Fibroblast of gingiva (primary cell): ENCODE data around the gene SAMD8.
"Not testable (repeated sequence)": the region's sequence is repeated elsewhere in the genome, so short reads cannot be mapped to it uniquely, and the experiment has no call there.

ENCODE experiments used
- DNase-seq: peaks from one replicate; pipeline ENCODE4 v3.0.0-alpha.2; 2011; ENCODE audit warnings: low read depth

SAMD8 gene

DNA sequence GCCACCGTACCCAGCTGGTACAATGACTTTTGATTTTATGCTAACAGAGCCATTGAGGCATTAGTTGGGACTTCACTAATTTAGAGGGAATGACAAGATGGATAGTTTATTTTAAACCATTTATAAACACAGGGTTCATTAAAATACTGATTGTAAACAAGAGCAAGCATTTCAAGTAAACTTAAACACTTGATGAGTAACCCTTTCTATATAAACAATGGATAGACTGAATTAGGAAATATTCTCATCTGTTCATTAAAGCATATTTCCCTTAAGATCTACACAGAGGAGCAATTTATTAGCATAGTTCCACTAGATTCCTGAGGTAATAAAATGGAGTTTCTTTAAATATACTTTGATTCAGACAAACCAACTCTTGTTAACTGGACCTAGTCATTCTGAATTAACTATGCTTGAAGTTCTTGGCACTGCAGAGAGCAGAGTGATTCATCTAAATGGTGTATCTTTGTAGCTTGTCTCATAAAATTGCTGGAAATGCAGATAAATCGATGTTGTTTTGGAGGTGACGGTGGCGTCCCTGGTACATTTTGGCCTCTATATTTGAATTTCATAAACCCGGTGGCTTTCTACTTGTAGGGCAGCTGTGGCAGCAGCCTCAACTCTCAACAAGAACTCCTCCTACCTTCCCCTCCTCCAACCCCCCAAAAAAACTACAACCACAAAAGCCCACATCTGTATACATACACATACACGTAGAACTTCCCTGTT, 83.7 kb downstream of the SAMD8 start:
- peak; percentile 60 for DNase-seq

DNA sequence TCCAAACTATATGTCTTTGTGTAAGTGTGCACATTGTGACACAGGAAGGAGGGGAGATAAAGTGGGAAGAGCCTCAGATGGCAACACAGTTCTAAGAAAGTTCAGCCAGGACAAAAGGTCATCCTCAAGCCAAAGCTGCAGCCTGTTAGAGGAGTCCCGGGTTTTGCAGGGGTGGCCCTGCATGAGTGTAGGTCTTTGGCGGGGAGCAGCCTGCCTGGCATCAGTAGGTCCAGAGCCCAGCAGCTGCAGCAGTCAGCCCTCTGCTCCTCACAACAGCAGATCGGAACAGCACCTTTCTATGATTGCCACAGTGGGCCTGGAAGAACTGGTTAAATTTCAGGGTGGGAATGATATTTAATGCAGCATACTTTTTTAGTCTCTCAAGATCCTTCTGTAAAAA, 85.6 kb downstream of the SAMD8 start:
- no peak for DNase-seq

DNA sequence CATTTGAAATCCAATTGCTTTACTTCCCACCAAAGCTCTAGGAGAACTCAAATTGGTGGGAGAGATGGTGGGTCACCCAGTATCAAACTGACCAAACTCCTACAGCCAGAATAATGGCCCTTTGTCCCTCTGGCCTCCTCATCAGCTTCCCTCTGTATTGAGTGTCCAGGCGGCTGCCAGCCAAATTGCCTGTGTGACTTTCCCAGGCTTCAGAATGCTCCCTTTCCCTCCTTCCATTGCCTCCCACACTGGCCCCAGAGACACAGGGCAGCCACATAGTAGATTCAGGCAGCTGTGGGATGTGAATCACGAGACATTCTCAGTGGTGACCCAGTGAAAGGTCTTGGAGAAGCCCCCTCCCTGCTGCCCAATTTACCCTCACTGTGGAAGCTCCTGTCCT, 86.5 kb downstream of the SAMD8 start:
- DNase-seq: no peak

DNA sequence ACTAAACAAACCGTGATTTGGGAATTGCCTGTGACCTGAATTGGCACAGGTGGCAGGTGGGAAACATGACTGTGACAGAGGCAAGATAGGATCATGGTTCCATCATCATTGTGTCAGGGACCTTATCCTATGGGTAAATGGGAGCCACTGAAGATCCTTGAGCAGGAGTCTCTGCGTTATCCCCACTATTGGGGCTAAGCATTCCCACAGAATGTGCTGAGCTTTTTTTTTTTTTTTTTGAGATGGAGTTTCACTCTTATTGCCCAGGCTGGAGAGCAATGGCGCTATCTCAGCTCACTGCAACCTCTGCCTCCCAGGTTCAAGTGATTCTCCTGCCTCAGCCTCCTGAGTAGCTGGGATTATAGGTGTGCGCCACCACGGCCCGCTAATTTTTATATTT, 88.5 kb downstream of the SAMD8 start:
- DNase-seq: not testable (repeated sequence)

DNA sequence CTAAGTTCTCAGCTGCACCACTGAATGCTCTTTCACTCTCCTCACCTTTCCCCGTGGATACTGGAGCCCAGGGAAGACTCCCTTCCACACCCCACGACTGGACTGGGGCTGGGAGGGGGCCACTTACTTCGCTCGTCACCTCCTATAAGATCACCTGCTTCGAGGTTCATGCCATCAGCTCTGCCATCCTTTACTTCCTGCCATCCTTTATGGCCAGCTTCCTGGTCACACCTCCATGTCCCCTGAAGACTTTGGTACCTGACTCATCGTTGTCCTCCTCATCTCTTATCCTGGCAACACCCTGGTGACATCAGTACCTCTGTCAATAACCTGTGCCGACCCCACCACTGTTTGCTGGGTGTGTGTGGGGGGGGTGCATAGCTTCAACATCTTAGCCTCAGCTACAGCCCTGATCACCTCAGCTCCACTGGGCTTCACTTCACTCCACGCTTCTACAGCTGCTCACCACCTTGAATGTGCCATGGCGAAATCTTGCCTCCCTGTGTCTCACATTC, 90.4 kb downstream of the SAMD8 start:
- no peak for DNase-seq

GRCh38 chr10:75202321-75203045, 91.0 kb downstream of the SAMD8 start:
- DNase-seq: peak; percentile 51

DNA sequence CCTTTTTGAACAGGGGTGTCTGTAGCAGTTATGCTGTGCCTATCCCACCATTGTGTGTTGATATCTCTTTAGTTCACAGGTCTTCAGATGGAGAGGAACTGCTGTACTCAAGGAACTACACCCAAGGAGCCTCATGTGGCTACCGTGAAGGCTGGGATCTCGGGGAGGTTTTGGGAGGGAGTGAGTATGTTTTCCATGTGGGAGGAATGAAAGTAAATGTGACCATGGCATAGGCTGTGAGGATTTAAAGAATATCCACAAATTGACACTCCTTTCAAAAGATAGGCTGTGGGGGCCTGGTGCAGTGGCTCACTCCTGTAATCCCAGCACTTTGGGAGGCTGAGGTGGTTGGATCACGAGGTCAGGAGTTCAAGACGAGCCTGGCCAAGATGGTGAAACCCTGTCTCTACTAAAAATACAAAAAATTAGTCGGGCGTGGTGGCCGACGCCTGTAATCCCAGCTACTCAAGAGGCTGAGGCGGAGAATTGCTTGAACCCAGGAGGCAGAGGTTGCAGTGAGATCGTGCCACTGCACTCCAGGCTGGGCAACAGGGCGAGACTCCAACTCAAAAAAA, 91.7 kb downstream of the SAMD8 start:
- DNase-seq: not testable (repeated sequence)

DNA sequence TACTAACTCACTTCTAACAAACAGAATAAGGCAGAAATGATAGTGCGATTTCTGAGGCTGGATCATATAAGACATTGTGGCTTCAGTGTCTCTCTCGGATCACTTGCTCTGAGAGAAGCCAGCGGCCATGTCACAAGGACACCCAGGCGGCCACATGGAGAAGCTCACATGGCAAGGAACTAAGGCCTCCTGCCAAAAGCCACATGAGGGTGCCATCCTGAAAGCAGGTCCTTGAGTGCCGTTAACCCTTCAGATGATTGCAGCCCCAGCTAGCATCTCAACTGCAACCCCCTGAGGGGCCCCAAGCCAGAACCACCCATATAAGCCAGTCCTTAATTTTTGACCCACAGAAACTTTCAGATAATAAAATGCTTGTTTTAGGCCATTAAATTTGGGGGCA, 92.3 kb downstream of the SAMD8 start:
- no peak for DNase-seq

DNA sequence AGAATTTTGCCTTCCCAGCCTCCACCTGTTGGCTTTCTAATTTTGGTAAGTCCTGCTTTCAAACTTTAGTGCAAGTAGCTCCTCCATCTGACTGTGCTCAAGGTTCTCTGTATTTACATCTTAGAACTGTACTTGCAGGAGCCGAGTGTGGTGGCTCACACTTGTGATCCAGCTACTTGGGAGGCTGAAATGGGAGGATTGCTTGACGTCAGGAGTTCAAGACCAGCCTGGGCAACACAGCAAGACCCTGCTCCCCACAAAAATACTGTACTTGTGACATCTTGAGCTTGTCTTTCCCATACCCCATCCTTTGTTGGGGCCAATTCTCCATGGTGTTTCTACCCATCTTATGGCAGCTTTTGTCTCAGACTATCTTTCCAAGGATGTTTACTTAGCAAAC, 94.5 kb downstream of the SAMD8 start:
- no peak for DNase-seq

GRCh38 chr10:75206638-75207037, 95.2 kb downstream of the SAMD8 start:
- DNase-seq: not testable (repeated sequence)

- no peak for DNase-seq
Observed at GRCh38 chr10:75207079-75207856, 95.8 kb downstream of the SAMD8 start.

- no peak for DNase-seq
Observed at GRCh38 chr10:75207857-75208144, 96.3 kb downstream of the SAMD8 start.

GRCh38 chr10:75208181-75208580, 96.7 kb downstream of the SAMD8 start:
- DNase-seq: peak; percentile 51

DNA sequence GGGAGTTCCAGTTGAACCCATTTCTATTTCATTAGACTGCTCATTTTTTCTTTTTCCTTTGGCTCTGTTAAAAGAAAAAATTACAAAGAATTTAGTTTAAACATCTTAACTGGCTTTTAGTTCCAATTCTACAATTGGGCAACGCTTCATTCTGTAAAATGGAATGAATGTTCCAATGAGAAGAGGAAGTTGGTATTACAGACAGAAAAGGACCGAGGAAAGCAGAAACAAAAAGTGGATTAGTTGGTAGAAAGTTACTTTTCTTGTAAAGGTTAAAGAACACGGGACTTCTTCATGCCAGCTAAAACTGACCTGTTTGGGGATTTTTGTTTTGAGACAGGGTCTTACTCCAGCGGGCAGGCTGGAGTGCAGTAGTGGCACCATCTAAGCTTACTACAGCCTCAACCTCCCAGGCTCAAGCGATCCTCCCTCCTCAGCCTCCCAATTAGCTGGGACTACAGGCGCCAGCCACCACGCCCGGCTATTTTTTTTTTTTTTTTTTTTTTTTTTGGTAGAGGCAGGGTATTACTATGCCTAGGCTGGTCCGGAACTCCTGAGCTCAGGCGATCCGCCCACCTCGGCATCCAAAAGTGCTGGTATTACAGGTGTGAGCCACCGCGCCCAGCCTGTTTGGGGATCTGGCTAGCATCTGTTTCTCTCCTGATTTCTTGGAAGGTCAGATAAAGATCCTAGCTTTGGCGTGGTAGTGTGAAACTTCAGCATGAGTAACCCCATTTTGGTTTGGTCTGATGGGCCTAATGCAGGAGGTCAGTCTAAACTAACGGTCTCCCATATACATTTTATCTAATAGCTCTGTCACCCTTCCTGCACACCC, 97.8 kb downstream of the SAMD8 start:
- no peak for DNase-seq

DNA sequence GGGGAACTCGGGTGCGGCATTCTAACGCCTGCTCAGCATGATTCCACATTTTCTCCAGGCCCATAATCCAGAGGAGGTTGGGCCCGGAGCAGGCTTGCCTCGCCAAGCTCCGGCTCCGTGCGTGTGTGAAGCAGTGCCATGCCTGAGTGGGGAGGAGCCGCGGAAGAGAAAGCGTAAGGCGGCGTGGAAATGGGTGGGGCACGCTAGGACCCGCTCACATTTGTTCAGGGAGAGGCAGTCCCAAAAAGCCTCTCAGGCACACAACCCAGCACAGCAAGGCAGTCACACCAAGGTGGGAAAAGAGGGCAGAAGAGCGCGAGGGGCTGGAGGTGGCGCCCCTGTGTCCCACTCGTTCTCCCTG, 98.4 kb downstream of the SAMD8 start:
- DNase-seq: peak; percentile 87

DNA sequence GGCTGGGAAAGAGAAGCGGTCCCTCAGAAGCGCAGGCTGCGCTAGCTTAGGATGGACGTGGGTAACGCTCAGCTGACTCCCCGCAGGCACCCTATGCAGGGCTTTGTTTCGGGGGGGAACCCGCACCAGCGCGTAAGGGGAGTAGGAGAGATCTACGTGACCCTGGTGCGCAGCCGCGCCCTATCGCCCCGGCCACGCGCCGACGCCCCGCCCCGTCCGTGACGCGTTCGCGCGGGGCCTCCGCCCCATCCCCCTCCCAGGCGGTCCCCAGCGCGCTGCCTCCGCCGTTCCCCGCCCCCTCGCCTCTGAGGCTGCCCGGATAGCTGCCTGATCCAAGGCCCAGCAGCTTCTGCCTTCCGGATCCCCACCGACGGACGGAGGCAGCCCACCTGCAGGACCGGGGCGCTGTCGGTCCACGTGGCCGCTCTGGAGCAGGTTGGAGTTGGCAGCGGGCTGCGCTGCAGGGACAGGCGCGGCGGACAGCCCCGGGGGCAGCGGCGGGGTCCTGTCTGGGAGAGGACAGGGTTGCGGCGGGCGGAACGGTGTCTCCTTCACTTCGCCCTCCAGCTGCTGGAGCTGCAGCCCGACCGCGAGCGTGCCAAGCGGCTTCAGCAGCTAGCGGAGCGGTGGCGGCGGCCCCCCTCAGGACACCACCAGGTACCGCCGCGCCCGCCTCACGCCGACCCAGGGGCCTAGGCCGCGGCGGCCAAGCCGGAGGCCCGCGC, 99.0 kb downstream of the SAMD8 start, which contains the start of gene VDAC2:
Gene VDAC2, plus strand, starts transcription at position 515 of the 725 bp plus-strand sequence. CDS start 363 bp downstream, outside the sequence.
- peak; percentile 90 for DNase-seq

- DNase-seq: peak; percentile 60
Observed at GRCh38 chr10:75211007-75211691, 99.7 kb downstream of the SAMD8 start.

DNA sequence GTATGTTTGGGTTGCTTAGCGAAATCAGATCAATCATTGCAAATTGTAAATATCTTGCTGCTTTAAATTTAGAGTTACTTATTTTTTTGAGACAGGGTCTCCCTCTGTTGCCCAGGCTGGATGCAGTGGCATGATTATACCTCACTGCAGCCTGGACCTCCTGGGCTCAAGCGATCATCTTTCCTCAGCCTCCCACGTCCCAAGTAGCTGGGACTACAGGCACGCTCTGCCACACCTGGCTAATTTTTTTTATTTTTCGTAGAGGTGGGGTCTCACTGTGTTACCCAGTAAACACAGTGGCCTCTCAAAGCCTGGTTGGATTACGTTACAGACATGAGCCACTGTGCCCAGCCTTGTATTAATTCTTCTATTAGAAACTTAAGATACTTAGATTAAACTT, 100.9 kb downstream of the SAMD8 start:
- no peak for DNase-seq

DNA sequence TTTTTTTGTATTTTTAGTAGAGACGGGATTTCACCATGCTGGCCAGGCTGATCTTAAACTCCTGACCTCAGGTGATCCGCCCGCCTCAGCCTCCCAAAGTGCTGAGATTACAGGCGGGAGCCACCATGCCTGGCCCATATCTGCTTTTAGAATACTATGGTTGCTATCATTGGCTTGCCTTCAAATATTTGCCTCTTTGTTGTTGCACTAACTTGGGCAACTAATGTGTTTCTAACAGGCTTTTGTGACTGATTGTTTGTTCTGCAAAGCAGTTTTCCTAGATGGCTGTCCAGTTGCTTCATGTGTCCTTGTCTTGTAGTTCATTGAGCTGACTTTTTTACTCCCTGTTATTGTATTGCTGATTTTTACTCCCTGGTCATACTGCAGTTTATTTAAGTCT, 108.8 kb downstream of the SAMD8 start:
- DNase-seq: no peak

GRCh38 chr10:75221492-75221891, 110.0 kb downstream of the SAMD8 start:
- DNase-seq: not testable (repeated sequence)
